NB4 (cell line): ENCODE results near the gene CHCHD1.

ENCODE experiments used
- DNase-seq: peaks from one replicate; pipeline ENCODE4 v3.0.0; 2010; ENCODE audit warnings: low read depth
- H3K4me3 ChIP-seq: one replicate; pipeline ENCODE4 v1.5.1; 2011; ENCODE audit warnings: mild to moderate bottlenecking, low read depth, low read length, moderate library complexity
- MYC ChIP-seq: IDR thresholded peaks from 2 replicates; pipeline ENCODE4 v1.6.1; 2011; ENCODE audit warnings: low read depth, low read length
- POLR2A ChIP-seq: IDR thresholded peaks from 2 replicates; pipeline ENCODE4 v1.6.1; 2011; ENCODE audit warnings: mild to moderate bottlenecking; ENCODE audit not compliant: insufficient read length; ENCODE audit errors: extremely low read depth
- TF ChIP-seq, protein P1 (sequence below): IDR thresholded peaks from 2 replicates; pipeline ENCODE4 v1.6.1; 2011; ENCODE audit warnings: low read depth, low read length
- TF ChIP-seq, protein P2 (sequence below): IDR thresholded peaks from one replicate; pipeline ENCODE4 v1.5.1; 2012; ENCODE audit warnings: low read depth, low read length

The CHCHD1 gene

DNA sequence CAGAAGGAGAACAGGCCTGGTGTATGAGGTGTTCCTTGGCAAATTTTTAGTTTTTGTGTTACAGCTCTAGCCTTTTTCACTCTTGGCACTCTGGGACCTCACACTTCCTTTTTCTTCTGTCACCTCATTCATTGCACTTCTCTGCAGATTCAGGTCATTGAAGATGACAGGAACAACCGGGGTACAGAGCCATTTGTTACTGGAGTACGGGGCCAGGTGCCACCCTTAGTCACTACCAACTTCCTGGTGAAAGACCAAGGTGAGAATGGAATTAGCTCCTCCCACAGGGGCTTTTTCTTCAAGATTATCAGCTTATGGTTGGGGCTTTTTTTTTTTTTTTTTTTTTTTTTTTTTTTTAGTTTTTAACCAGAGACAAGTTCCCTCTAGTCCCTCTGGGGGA is 18.5 kb upstream of the CHCHD1 start:
- no peak for DNase-seq
- TF ChIP-seq, protein P1, sequence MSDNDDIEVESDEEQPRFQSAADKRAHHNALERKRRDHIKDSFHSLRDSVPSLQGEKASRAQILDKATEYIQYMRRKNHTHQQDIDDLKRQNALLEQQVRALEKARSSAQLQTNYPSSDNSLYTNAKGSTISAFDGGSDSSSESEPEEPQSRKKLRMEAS, result no peak
- TF ChIP-seq MYC (no peak), POLR2A (no peak)
- TF ChIP-seq, protein P2, sequence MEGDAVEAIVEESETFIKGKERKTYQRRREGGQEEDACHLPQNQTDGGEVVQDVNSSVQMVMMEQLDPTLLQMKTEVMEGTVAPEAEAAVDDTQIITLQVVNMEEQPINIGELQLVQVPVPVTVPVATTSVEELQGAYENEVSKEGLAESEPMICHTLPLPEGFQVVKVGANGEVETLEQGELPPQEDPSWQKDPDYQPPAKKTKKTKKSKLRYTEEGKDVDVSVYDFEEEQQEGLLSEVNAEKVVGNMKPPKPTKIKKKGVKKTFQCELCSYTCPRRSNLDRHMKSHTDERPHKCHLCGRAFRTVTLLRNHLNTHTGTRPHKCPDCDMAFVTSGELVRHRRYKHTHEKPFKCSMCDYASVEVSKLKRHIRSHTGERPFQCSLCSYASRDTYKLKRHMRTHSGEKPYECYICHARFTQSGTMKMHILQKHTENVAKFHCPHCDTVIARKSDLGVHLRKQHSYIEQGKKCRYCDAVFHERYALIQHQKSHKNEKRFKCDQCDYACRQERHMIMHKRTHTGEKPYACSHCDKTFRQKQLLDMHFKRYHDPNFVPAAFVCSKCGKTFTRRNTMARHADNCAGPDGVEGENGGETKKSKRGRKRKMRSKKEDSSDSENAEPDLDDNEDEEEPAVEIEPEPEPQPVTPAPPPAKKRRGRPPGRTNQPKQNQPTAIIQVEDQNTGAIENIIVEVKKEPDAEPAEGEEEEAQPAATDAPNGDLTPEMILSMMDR, result no peak
- H3K4me3 ChIP-seq, result no peak overlapping the region

DNA sequence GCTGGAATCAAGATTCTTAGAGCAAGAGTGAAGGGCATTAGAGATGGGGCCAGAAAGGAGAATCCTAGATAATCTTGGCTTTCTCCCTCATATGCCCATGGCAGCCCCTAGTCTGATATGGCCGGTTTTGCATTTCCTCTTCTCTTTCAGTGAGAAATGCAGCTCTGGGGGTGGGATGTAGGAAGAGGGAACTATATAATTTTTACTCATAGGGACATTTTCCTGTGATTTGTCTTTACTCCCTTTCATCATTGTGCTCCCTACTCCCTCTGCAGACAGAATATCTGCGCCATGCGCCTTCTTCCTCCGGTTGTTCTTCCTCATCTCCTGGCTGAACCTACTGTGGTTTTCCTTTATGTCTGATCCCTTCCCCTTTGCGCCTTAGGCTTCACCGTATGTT is 16.8 kb upstream of the CHCHD1 start:
- TF ChIP-seq MYC (no peak), POLR2A (no peak)
- TF ChIP-seq, protein P2, result no peak
- TF ChIP-seq, protein P1, result no peak
- H3K4me3 ChIP-seq, result no peak overlapping the region
- DNase-seq, result no peak

DNA sequence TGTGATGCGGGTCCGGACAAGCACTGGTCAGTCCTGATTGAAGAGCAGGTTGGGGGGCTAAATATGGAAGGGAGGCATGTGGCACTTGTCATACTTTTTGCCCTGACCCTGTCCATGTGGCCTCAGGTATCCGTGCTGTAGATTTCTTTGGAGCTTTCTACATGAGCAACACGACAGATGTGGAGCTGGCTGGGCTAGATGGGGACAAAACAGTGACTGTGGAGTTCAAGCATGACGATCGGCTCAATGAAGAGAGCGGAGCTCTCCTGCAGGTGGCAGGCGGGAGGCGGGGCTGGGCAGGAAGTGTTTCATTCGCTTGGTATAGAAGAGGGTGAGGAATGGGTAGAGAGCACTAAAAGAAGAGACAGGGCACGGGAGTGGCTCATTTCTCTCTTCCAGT is 13.0 kb upstream of the CHCHD1 start:
- TF ChIP-seq MYC (no peak), POLR2A (no peak)
- TF ChIP-seq, protein P1, result no peak
- TF ChIP-seq, protein P2, result no peak
- H3K4me3 ChIP-seq, result no peak overlapping the region
- DNase-seq, result no peak

DNA sequence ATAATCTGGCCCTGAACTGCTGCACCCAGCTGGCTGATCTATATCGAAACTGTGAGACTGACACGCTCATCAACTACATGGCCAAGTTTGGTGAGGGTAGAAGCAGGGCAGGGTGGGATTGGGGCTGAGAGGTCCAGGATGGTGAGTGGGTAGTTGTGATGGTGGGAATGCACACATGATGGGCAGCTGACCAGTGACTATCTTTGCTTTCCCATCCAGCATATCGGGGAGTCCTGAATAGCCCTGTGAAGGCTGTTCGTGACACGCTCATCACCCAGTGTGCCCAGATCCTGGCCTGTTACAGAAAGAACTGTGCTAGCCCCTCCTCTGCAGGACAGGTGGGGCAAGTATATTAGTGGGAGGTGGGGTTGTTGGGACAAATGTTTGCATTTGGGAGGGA is 12.5 kb upstream of the CHCHD1 start:
- TF ChIP-seq, protein P1, result no peak
- TF ChIP-seq POLR2A (no peak), MYC (no peak)
- TF ChIP-seq, protein P2, result no peak
- no peak overlapping the region for H3K4me3 ChIP-seq
- DNase-seq, result no peak

DNA sequence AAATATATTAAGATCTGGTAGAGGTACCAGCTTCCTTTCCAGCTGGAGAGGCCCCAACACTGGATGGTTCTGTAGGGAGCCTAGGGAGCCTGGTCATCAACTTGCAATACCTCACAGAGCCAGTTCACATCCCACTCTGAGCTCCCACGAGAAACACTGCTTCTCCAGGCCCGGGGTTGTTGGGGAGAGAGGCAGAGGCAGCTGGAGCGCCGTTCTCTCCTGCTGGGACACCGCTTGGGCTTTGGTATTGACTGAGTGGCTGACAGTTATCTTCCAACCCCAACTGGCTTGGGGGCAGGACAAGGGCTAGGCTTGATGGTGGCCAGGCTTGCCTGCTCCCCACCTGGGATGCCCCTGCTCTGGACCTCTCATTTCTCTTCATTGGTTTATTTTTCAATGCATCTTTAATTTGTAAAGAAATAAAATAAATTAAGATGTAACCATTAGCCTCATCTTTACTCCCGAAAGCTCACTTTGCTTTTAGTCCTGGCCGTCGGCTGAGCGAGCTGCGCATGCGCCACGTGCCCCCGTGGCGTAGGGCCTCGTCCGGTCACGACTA is 10.0 kb upstream of the CHCHD1 start:
- peak overlapping the region; percentile 81 for H3K4me3 ChIP-seq
- TF ChIP-seq, protein P1, result peak; percentile 63
- TF ChIP-seq POLR2A, result no peak
- no peak; the same call in 1 of the 2 replicates for TF ChIP-seq MYC
- TF ChIP-seq, protein P2, result no peak
- DNase-seq, result peak; percentile 29

DNA sequence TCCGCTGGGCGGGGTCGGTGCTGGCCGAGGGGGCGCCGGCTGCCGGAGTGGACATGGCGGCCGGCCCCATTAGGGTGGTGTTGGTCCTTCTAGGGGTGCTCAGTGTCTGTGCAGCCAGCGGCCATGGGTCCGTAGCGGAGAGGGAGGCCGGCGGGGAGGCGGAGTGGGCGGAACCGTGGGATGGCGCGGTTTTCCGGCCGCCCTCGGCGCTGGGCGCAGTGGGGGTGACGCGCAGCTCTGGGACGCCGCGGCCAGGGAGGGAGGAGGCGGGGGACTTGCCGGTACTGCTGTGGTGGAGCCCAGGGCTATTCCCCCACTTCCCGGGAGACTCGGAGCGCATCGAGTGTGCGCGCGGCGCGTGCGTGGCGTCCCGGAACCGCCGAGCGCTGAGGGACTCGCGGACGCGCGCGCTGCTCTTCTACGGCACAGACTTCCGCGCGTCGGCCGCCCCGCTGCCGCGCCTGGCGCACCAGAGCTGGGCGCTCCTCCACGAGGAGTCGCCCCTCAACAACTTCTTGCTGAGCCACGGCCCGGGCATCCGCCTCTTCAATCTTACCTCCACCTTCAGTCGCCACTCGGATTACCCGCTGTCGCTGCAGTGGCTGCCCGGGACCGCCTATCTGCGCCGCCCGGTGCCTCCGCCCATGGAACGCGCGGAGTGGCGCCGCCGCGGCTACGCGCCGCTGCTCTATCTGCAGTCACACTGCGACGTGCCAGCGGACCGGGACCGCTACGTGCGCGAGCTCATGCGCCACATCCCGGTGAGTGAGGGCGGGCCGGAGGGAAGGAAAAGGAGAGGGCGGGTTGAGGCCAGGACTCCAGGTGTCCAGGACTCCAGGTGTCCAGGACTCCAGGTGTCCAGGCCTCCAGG is 9.3 kb upstream of the CHCHD1 start:
- DNase-seq, result peak; percentile 85
- H3K4me3 ChIP-seq, result peak overlapping the region; percentile 81

More for the DNA sequence above, 9.3 kb upstream of the CHCHD1 start:
- TF ChIP-seq, protein P2, result no peak
- TF ChIP-seq, protein P1, result peak; percentile 69; the same call in 1 of the 2 replicates
- TF ChIP-seq MYC (peak; percentile 71; the same call in 1 of the 2 replicates), POLR2A (peak; percentile 25)
